ENCODE measurements around the gene CCDC24. TPM values are rescaled to one million over a fixed set of nuclear protein-coding genes. Genes with fewer than 3 reads are reported as not detected.

Gene CCDC24
- total and polyA plus RNA-seq, 5 donors, result 1.2 to 2.8 (median 2.3) TPM

- no peaks in the 10 kb centered on the region for H3K9me3 ChIP-seq (ENCODE audit: control insufficient read depth, low read length)
- intact Hi-C loops (cut with DNase I), result no loop called here
- ATAC-seq (no peak), DNase-seq (peak in 1 of 3 donors; percentile 6)
- H3K4me1 ChIP-seq (ENCODE audit: control insufficient read depth, insufficient read depth, low read length), result no peaks in the 10 kb centered on the region
- WGBS, result 92% methylated on average over 9 of the region's 9 CpGs
- H3K27me3 ChIP-seq (ENCODE audit: control insufficient read depth, insufficient read depth), result no peaks in the 10 kb centered on the region
- no peak overlapping the region for H3K4me3 ChIP-seq (ENCODE audit: low read length)
- H3K27ac ChIP-seq (ENCODE audit: low read length), result no peak overlapping the region
Measured at GRCh38 chr1:43993206-43993914, 2.0 kb downstream of the CCDC24 start.

DNA sequence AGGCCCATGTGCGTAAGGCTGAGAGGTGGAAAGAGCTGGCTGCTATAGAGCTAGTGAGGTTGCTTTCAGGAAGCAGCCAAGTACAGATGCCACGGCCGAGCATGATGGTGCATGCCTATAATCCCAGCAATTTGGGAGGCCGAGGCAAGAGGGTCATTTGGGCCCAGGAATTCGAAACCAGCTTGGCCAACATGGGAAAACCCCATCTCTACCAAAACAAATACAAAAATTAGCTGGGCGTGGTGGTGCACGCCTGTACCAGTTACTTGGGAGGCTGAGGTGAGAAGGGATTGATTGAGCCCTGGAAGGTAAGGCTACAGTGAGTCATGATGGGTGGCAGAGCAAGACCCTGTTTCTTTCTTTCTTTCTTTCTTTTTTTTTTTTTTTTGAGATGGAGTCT, 2.7 kb downstream of the CCDC24 start:
- no peaks in the 10 kb centered on the region for H3K9me3 ChIP-seq (ENCODE audit: control insufficient read depth, low read length)
- no peak overlapping the region for H3K27ac ChIP-seq (ENCODE audit: low read length)
- H3K4me3 ChIP-seq (ENCODE audit: low read length), result no peak overlapping the region
- H3K4me1 ChIP-seq (ENCODE audit: control insufficient read depth, insufficient read depth, low read length), result no peaks in the 10 kb centered on the region
- intact Hi-C loops (cut with DNase I), result no loop called here
- WGBS, result 93% methylated on average over 7 of the region's 7 CpGs
- ATAC-seq (no peak), DNase-seq (peak in 2 of 3 donors; percentile 22 to 24)
- no peaks in the 10 kb centered on the region for H3K27me3 ChIP-seq (ENCODE audit: control insufficient read depth, insufficient read depth)

GRCh38 chr1:43994794-43995790, 3.7 kb downstream of the CCDC24 start:
- no peaks in the 10 kb centered on the region for H3K9me3 ChIP-seq (ENCODE audit: control insufficient read depth, low read length)
- DNase-seq (peak in 1 of 3 donors; percentile 43), ATAC-seq (no peak)
- intact Hi-C loops (cut with DNase I), result loop anchor here in 1 of 4 donors (5.0 kb wide), 1 partner anchor 37 kb away; the partner anchor contains the start of gene SLC6A9
- no peaks in the 10 kb centered on the region for H3K4me1 ChIP-seq (ENCODE audit: control insufficient read depth, insufficient read depth, low read length)
- no peak overlapping the region for H3K27ac ChIP-seq (ENCODE audit: low read length)
- 76% methylated on average over 15 of the region's 15 CpGs for WGBS
- no peak overlapping the region for H3K4me3 ChIP-seq (ENCODE audit: low read length)
- H3K27me3 ChIP-seq (ENCODE audit: control insufficient read depth, insufficient read depth), result no peaks in the 10 kb centered on the region

DNA sequence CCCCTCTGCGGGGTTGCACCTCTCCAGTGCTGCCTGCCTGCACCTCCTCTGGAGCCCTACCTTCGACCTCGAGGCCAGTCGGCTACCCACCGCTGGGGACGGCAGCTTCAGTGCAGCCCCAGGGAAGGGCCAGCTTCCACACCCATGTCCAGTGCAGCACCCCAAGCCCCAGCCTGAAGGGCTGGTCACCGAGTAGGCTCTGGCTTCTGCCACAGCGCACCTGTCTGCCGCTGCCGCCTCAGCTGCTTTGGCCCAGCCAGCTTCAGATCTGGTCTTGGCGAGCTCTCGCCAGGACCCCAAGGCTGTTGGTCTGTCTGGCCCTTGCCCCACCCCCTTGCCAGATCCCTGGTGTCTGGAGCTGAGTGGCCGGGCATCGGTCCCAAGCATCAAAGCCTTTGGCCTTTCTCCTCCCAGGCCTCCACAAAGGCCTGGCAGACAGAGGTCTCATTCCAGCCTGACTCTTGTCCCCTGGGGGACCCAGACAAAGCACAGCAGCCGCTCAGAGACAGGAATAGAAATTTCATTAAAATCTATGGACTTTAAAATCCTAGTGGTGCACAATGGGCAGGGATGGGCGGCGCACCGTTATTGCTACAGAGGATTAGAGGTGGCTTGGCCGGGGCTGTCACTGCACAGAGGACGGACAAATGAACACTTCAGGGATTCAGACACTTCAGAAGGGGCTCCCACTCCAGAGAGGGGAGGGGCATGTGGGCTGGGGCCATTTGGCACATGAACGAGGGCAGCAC, 4.8 kb downstream of the CCDC24 start:
- H3K9me3 ChIP-seq (ENCODE audit: control insufficient read depth, low read length), result no peaks in the 10 kb centered on the region
- H3K27me3 ChIP-seq (ENCODE audit: control insufficient read depth, insufficient read depth), result no peaks in the 10 kb centered on the region
- DNase-seq (peak in 1 of 3 donors; percentile 54), ATAC-seq (no peak)
- intact Hi-C loops (cut with DNase I), result loop anchor here in 1 of 4 donors (5.0 kb wide), 1 partner anchor 36 kb away; the partner anchor contains the start of gene SLC6A9
- H3K4me3 ChIP-seq (ENCODE audit: low read length), result no peak overlapping the region
- no peaks in the 10 kb centered on the region for H3K4me1 ChIP-seq (ENCODE audit: control insufficient read depth, insufficient read depth, low read length)
- H3K27ac ChIP-seq (ENCODE audit: low read length), result no peak overlapping the region
- 73% methylated on average over 21 of the region's 21 CpGs for WGBS

DNA sequence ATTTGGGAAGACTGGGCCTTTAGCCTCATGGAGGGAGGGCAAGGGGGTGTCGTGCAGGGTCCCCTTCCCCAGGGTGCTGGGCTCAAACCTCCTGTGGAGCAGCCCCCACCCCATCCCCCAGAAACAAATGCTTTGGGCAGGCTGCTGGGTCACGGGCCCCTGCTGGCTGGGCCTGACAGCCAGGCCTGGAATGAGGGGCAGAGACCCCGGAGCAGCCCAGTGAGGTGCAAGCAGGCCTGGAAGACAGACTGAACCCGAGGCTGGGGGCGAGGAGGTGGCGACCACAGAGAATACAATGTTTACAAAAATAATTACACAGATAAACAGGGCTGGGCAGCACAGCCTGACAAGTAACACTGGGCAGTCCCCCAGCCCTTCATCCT, 5.3 kb downstream of the CCDC24 start:
- DNase-seq (no peak), ATAC-seq (no peak)
- no peak overlapping the region for H3K4me3 ChIP-seq (ENCODE audit: low read length)
- no peaks in the 10 kb centered on the region for H3K4me1 ChIP-seq (ENCODE audit: control insufficient read depth, insufficient read depth, low read length)
- intact Hi-C loops (cut with DNase I), result loop anchor here in 1 of 4 donors (5.0 kb wide), 1 partner anchor 36 kb away; the partner anchor contains the start of gene SLC6A9
- H3K27me3 ChIP-seq (ENCODE audit: control insufficient read depth, insufficient read depth), result no peaks in the 10 kb centered on the region
- WGBS, result 74% methylated on average over 6 of the region's 6 CpGs
- no peaks in the 10 kb centered on the region for H3K9me3 ChIP-seq (ENCODE audit: control insufficient read depth, low read length)
- no peak overlapping the region for H3K27ac ChIP-seq (ENCODE audit: low read length)

DNA sequence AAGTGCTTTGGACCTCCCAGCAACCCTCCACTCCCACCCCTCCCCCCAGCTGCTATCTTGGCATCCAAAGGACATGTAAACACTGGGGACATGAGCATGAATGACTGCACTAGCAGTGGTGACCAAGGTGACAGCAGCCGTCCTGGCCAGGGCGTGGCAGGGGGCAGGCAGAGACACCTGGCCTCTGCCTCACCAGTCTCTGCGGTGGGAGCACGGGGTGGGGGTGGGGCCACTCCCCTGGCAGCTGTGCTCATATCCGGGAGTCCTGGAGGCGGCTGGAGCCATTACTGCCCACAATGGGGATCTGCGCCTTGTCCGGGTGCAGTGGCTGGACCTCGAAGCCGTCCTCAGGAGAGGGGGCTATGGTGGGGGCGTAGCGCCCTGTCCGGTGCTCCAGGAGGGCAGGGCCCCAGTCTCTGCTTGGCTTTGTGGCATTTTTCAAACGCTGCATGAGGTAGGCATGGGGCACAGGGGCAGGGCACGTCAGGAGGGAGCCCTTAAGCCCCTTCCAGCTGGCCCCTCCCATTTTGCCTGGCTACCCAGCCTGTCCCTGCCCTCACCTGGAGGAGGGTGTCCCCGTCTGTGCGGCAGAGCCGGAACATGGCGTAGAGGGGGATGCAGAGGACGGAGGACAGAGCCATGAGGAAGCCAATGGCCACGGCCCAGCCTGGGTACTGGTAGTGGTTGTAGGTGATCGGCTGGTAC, 6.0 kb downstream of the CCDC24 start:
- DNase-seq (peak in 1 of 3 donors; percentile 39), ATAC-seq (no peak)
- Histone ChIP-seq H3K27ac (ENCODE audit: low read length) (no peak overlapping the region), H3K27me3 (ENCODE audit: control insufficient read depth, insufficient read depth) (no peaks in the 10 kb centered on the region), H3K4me3 (ENCODE audit: low read length) (no peak overlapping the region), H3K9me3 (ENCODE audit: control insufficient read depth, low read length) (no peaks in the 10 kb centered on the region), H3K4me1 (ENCODE audit: control insufficient read depth, insufficient read depth, low read length) (no peaks in the 10 kb centered on the region)
- intact Hi-C loops (cut with DNase I), result loop anchor here in 1 of 4 donors (5.0 kb wide), 1 partner anchor 35 kb away; the partner anchor contains the start of gene SLC6A9
- WGBS, result 81% methylated on average over 22 of the region's 22 CpGs

DNA sequence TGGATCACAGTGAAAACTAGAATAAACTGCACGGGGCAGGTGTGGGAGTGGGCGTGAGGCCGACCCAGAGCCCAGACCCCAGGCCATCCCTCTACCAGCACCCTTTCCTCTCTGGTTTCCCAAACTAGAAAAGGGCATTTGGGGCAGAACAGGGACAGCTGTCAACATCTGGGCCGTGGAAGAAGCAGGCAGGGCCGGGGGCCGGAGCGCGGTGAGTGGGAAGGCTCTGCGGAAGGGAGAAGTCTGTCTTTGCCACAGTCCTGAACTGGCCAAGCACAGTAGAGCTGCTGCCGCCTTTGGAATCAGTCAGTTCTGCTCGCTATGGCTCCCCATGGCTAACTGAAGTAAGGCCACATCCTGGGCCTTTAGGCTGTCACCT, 6.6 kb downstream of the CCDC24 start:
- Histone ChIP-seq H3K27ac (ENCODE audit: low read length) (no peak overlapping the region), H3K4me1 (ENCODE audit: control insufficient read depth, insufficient read depth, low read length) (no peaks in the 10 kb centered on the region), H3K27me3 (ENCODE audit: control insufficient read depth, insufficient read depth) (no peaks in the 10 kb centered on the region), H3K9me3 (ENCODE audit: control insufficient read depth, low read length) (no peaks in the 10 kb centered on the region), H3K4me3 (ENCODE audit: low read length) (no peak overlapping the region)
- WGBS, result 86% methylated on average over 11 of the region's 11 CpGs
- ATAC-seq, result no peak
- DNase-seq, result no peak
- intact Hi-C loops (cut with DNase I), result loop anchor here in 1 of 4 donors (5.0 kb wide), 1 partner anchor 34 kb away; the partner anchor contains the start of gene SLC6A9

DNA sequence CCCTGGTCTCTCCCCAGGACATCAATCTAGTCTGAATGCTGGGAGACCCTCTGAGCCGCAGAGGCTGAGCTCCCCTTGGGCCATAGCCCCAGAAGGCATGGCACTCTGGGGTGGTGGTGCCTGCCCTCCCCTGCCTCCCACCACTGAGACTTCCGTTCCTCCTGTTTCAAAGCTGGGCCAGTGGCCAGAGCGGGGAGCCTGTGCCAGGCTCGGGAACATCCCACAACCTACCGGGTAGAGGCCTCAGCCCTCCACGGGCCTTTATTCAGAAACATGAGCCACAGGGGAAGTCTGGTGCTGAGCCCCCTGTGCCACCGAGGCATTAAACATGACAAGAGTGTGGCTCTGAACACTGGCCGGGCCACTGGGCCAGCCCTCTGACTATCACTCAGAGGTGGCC, 8.1 kb downstream of the CCDC24 start:
- DNase-seq (peak in 1 of 3 donors; percentile 32), ATAC-seq (no peak)
- WGBS, result 78% methylated on average over 8 of the region's 8 CpGs
- H3K27me3 ChIP-seq (ENCODE audit: control insufficient read depth, insufficient read depth), result no peaks in the 10 kb centered on the region
- H3K27ac ChIP-seq (ENCODE audit: low read length), result no peak overlapping the region
- H3K4me1 ChIP-seq (ENCODE audit: control insufficient read depth, insufficient read depth, low read length), result no peaks in the 10 kb centered on the region
- no peaks in the 10 kb centered on the region for H3K9me3 ChIP-seq (ENCODE audit: control insufficient read depth, low read length)
- intact Hi-C loops (cut with DNase I), result loop anchor here in 1 of 4 donors (5.0 kb wide), 1 partner anchor 33 kb away; the partner anchor contains the start of gene SLC6A9
- H3K4me3 ChIP-seq (ENCODE audit: low read length), result no peak overlapping the region

DNA sequence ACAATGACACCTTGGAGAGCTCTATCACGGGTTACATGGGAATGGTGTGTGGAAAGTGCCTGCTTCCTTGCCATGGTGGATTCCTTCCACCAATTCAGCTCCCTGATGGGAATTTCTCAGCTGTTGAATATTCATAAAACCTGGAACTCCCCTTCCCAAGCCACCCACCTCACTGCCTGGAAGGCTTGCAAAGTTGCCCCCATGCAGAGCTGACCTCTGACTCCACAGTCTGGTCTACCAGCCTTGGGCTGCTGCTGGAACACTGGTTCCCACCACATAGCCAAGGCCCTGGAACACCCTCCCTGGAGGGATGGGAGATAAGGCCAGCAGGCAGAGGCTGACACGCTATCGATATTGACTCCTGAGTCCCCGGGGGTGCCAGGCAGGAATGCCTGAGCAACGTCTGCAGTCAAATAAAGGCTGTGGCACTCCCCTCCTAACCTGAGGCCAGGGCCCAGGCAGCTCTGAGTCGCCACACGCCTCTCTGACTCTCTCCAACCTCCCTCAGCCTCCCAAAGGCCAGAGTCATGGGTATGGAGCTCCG, 8.8 kb downstream of the CCDC24 start:
- no peak for ATAC-seq
- DNase-seq, result peak in 1 of 3 donors; percentile 26
- intact Hi-C loops (cut with DNase I), result loop anchor here in 2 of 4 donors (5.0 kb wide), 2 partner anchors 37 to 47 kb away; no protein-coding TSS in a partner anchor
- H3K27me3 ChIP-seq (ENCODE audit: control insufficient read depth, insufficient read depth), result no peaks in the 10 kb centered on the region
- H3K4me3 ChIP-seq (ENCODE audit: low read length), result no peak overlapping the region
- H3K9me3 ChIP-seq (ENCODE audit: control insufficient read depth, low read length), result no peaks in the 10 kb centered on the region
- no peaks in the 10 kb centered on the region for H3K4me1 ChIP-seq (ENCODE audit: control insufficient read depth, insufficient read depth, low read length)
- no peak overlapping the region for H3K27ac ChIP-seq (ENCODE audit: low read length)
- WGBS, result 74% methylated on average over 8 of the region's 8 CpGs

Measured in right cardiac atrium (tissue), 5 donors.